Stimulated activated naive CD4-positive, alpha-beta T cell treated with Interleukin-2 at 50 U/mL for 16 hours (primary cell): Measurements from ENCODE around the gene CCDC28A.

Source experiments
- DNase-seq: peaks from one replicate; lab custom pipeline; 2025; lab: John Stamatoyannopoulos, UW

Gene CCDC28A

GRCh38 chr6:138795809-138796603 lies 22.4 kb downstream of the CCDC28A start, which contains the start of gene ECT2L:
Gene ECT2L (plus strand): TSS chr6:138796087. CDS start chr6:138813275, 17,188 bp downstream.
- no peak for DNase-seq

GRCh38 chr6:138796771-138797170 lies 23.2 kb downstream of the CCDC28A start:
- no peak for DNase-seq

- DNase-seq = no peak
These were observed 24.4 kb downstream of the CCDC28A start for GRCh38 chr6:138797806-138798446.

- DNase-seq = no peak
These were observed 27.0 kb downstream of the CCDC28A start for GRCh38 chr6:138800377-138801150.

- DNase-seq = no peak
These were observed 29.8 kb downstream of the CCDC28A start for GRCh38 chr6:138803331-138803730.

GRCh38 chr6:138803861-138804260 lies 30.3 kb downstream of the CCDC28A start:
- DNase-seq = no peak

GRCh38 chr6:138805016-138805765 lies 31.6 kb downstream of the CCDC28A start:
- DNase-seq = no peak

- no peak for DNase-seq
These were observed 33.3 kb downstream of the CCDC28A start for GRCh38 chr6:138806889-138807288.

GRCh38 chr6:138809677-138810076 lies 36.1 kb downstream of the CCDC28A start:
- DNase-seq = no peak

- DNase-seq = no peak
These were observed 38.3 kb downstream of the CCDC28A start for GRCh38 chr6:138811866-138812265.

- no peak for DNase-seq
These were observed 40.7 kb downstream of the CCDC28A start for GRCh38 chr6:138814179-138814834.

GRCh38 chr6:138815221-138815620 lies 41.7 kb downstream of the CCDC28A start:
- DNase-seq = no peak

- no peak for DNase-seq
These were observed 42.4 kb downstream of the CCDC28A start for GRCh38 chr6:138815797-138816528.

- DNase-seq = no peak
These were observed 44.2 kb downstream of the CCDC28A start for GRCh38 chr6:138817799-138818198.

- no peak for DNase-seq
These were observed 45.1 kb downstream of the CCDC28A start for GRCh38 chr6:138818496-138819194.

GRCh38 chr6:138821519-138821918 lies 48.0 kb downstream of the CCDC28A start:
- DNase-seq = no peak

GRCh38 chr6:138824482-138825144 lies 51.0 kb downstream of the CCDC28A start:
- no peak for DNase-seq

GRCh38 chr6:138830248-138830647 lies 56.7 kb downstream of the CCDC28A start:
- no peak for DNase-seq

- DNase-seq = no peak
These were observed 58.6 kb downstream of the CCDC28A start for GRCh38 chr6:138832182-138832581.
